Neural cell (in vitro differentiated cells): ENCODE measurements around the gene UMAD1.

ENCODE experiments used
- CTCF ChIP-seq: fragments of 450-650 bp; IDR thresholded peaks from 2 replicates; pipeline ENCODE4 v1.5.1; 2014; ENCODE audit warnings: antibody characterized with exemption, mild to moderate bottlenecking, moderate library complexity; ENCODE audit not compliant: poor library complexity, severe bottlenecking
- EP300 ChIP-seq: fragments of 450-650 bp; conservative IDR thresholded peaks from 2 replicates; pipeline ENCODE4 v1.6.1; 2014; ENCODE audit warnings: antibody characterized with exemption, mild to moderate bottlenecking, moderate library complexity; ENCODE audit not compliant: poor library complexity, severe bottlenecking
- EZH2 ChIP-seq: fragments of 200-600, 300-800 bp; shearing (Covaris generic), sonication (generic); IDR thresholded peaks from 2 replicates; pipeline ENCODE4 v1.6.1; 2014; ENCODE audit warnings: antibody characterized with exemption, low read length, borderline replicate concordance, mild to moderate bottlenecking; ENCODE audit not compliant: insufficient read depth, poor library complexity, severe bottlenecking
- MXI1 ChIP-seq: fragments of 450-650 bp; conservative IDR thresholded peaks from 2 replicates; pipeline ENCODE4 v1.6.1; 2014; ENCODE audit warnings: antibody characterized with exemption, mild to moderate bottlenecking; ENCODE audit not compliant: poor library complexity, severe bottlenecking
- POLR2AphosphoS5 ChIP-seq: IDR thresholded peaks from 2 replicates; pipeline ENCODE4 v1.6.1; 2012
- RAD21 ChIP-seq: fragments of 450-650 bp; conservative IDR thresholded peaks from 2 replicates; pipeline ENCODE4 v1.6.1; 2014; ENCODE audit warnings: antibody characterized with exemption, mild to moderate bottlenecking, moderate library complexity
- TAF1 ChIP-seq: IDR thresholded peaks from 2 replicates; pipeline ENCODE4 v1.6.1; 2012; ENCODE audit warnings: low read depth
- TF ChIP-seq, protein P1 (sequence below): IDR thresholded peaks from 2 replicates; pipeline ENCODE4 v1.6.1; 2012; ENCODE audit warnings: borderline replicate concordance

GRCh38 chr7:7882888-7883287 lies 242.3 kb downstream of the UMAD1 start:
- TF ChIP-seq EZH2 (no peak), CTCF (no peak), EP300 (no peak), RAD21 (no peak), POLR2AphosphoS5 (no peak), MXI1 (no peak), TAF1 (no peak)
- TF ChIP-seq, protein P1, sequence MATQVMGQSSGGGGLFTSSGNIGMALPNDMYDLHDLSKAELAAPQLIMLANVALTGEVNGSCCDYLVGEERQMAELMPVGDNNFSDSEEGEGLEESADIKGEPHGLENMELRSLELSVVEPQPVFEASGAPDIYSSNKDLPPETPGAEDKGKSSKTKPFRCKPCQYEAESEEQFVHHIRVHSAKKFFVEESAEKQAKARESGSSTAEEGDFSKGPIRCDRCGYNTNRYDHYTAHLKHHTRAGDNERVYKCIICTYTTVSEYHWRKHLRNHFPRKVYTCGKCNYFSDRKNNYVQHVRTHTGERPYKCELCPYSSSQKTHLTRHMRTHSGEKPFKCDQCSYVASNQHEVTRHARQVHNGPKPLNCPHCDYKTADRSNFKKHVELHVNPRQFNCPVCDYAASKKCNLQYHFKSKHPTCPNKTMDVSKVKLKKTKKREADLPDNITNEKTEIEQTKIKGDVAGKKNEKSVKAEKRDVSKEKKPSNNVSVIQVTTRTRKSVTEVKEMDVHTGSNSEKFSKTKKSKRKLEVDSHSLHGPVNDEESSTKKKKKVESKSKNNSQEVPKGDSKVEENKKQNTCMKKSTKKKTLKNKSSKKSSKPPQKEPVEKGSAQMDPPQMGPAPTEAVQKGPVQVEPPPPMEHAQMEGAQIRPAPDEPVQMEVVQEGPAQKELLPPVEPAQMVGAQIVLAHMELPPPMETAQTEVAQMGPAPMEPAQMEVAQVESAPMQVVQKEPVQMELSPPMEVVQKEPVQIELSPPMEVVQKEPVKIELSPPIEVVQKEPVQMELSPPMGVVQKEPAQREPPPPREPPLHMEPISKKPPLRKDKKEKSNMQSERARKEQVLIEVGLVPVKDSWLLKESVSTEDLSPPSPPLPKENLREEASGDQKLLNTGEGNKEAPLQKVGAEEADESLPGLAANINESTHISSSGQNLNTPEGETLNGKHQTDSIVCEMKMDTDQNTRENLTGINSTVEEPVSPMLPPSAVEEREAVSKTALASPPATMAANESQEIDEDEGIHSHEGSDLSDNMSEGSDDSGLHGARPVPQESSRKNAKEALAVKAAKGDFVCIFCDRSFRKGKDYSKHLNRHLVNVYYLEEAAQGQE = no peak
